SU-DHL-6 (cell line): ENCODE results near the gene GGACT.

Experiments
- EZH2phosphoT487 ChIP-seq: fragments of 200-600 bp; sonication (generic), shearing (Covaris generic); conservative IDR thresholded peaks from 2 replicates; pipeline ENCODE4 v1.6.1; 2018; ENCODE audit warnings: mild to moderate bottlenecking, antibody characterized with exemption, low read length, moderate library complexity, mixed read lengths
- TF ChIP-seq, protein P1 (sequence below): fragments of 200-600 bp; sonication (generic); IDR thresholded peaks from one replicate; pipeline ENCODE4 v1.5.1; 2017; ENCODE audit warnings: antibody characterized with exemption, mild to moderate bottlenecking, low read length, moderate library complexity; ENCODE audit not compliant: insufficient read depth, poor library complexity, severe bottlenecking

DNA sequence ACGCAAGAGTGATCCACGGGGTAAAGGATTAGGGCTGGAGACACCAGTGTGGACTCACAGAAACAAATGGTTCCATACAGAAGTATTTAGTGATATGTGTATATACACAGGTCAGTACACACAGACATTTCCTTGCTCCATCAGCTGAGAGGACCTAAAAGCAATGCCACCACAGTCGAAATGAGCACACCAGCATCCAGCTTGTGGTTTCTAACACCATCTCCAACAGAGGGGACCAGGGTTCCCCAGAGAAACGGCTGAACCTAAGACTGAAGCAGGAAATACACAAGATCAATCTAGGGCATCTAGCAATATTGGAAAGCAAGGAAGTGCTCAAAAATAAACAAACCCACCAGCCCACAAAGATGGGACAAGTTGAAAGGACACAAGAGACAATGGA lies 7.6 kb downstream of the GGACT start:
- TF ChIP-seq, protein P1, sequence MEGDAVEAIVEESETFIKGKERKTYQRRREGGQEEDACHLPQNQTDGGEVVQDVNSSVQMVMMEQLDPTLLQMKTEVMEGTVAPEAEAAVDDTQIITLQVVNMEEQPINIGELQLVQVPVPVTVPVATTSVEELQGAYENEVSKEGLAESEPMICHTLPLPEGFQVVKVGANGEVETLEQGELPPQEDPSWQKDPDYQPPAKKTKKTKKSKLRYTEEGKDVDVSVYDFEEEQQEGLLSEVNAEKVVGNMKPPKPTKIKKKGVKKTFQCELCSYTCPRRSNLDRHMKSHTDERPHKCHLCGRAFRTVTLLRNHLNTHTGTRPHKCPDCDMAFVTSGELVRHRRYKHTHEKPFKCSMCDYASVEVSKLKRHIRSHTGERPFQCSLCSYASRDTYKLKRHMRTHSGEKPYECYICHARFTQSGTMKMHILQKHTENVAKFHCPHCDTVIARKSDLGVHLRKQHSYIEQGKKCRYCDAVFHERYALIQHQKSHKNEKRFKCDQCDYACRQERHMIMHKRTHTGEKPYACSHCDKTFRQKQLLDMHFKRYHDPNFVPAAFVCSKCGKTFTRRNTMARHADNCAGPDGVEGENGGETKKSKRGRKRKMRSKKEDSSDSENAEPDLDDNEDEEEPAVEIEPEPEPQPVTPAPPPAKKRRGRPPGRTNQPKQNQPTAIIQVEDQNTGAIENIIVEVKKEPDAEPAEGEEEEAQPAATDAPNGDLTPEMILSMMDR = no peak
- no peak for TF ChIP-seq EZH2phosphoT487
